Activated naive CD4-positive, alpha-beta T cell treated with anti-CD3 and anti-CD28 coated beads for 36 hours (primary cell): ENCODE data around the gene SLC2A3. TPM values are rescaled to one million over a fixed set of nuclear protein-coding genes. Genes with fewer than 3 reads are reported as not detected.
"Not testable (repeated sequence)": the region's sequence is repeated elsewhere in the genome, so short reads cannot be mapped to it uniquely, and the experiment has no call there.

Experiments
- CTCF ChIA-PET: fragments of 350-600 bp; sonication (Branson Sonifier 250); formaldehyde crosslinking; loops from one replicate; lab custom pipeline; 2021; ENCODE audit warnings: antibody characterized with exemption; lab: Charles Lee
- DNase-seq: peaks from one replicate; pipeline ENCODE4 v3.0.0-alpha.2; 2020
- H3K27ac Mint-ChIP-seq: one replicate; pipeline ENCODE4 v1.8.0; 2021; ENCODE audit warnings: mild to moderate bottlenecking, mixed read lengths
- H3K27me3 Mint-ChIP-seq: one replicate; pipeline ENCODE4 v1.8.0; 2021; ENCODE audit warnings: low read depth, mixed read lengths
- H3K36me3 Mint-ChIP-seq: one replicate; pipeline ENCODE4 v1.8.0; 2021; ENCODE audit warnings: low read depth, mixed read lengths
- H3K4me1 Mint-ChIP-seq: one replicate; pipeline ENCODE4 v1.8.0; 2021; ENCODE audit warnings: low read depth, mixed read lengths
- H3K4me3 Mint-ChIP-seq: one replicate; pipeline ENCODE4 v1.8.0; 2021; ENCODE audit warnings: mild to moderate bottlenecking, moderate library complexity, mixed read lengths
- H3K9me3 Mint-ChIP-seq: one replicate; pipeline ENCODE4 v1.8.0; 2021; ENCODE audit warnings: mixed read lengths
- intact Hi-C: fragments of 100-400 bp; cut with micrococcal nuclease; formaldehyde crosslinking; loops from one replicate; pipeline ENCODE4 v1.15.1; 2023
- total RNA-seq, 2 experiments: library from RNA; stranded (reverse); gene quantifications; one replicate each; pipeline ENCODE4 v1.2.3, GENCODE V29; 2021

SLC2A3 gene
- total RNA-seq, 2 experiments from 2014 or later = 392 to 394 TPM

- H3K9me3 Mint-ChIP-seq = no peaks in the 10 kb centered on the region
- no peaks in the 10 kb centered on the region for H3K36me3 Mint-ChIP-seq
- H3K27me3 Mint-ChIP-seq = no peaks in the 10 kb centered on the region
- no peak overlapping the region for H3K27ac Mint-ChIP-seq
- CTCF ChIA-PET = interaction anchor here (0.9 to 2.4 kb wide), 3 partner anchors 12 to 21 kb away, joined by 3 to 8 read pairs (median 3); no protein-coding TSS in a partner anchor
- no peak overlapping the region for H3K4me3 Mint-ChIP-seq
- intact Hi-C loops = no loop called here
- peaks cover 3% of the 10 kb centered on the region for H3K4me1 Mint-ChIP-seq
- DNase-seq = no peak
Observed at GRCh38 chr12:7948589-7949260, 12.7 kb upstream of the SLC2A3 start.

- CTCF ChIA-PET = interaction anchor here (0.6 to 2.4 kb wide), 3 partner anchors 14 to 1852 kb away, joined by 3 to 8 read pairs (median 4); no protein-coding TSS in a partner anchor
- Mint-ChIP-seq H3K27me3 (no peaks in the 10 kb centered on the region), H3K9me3 (no peaks in the 10 kb centered on the region), H3K27ac (no peak overlapping the region), H3K4me1 (peaks cover 3% of the 10 kb centered on the region), H3K36me3 (no peaks in the 10 kb centered on the region), H3K4me3 (no peak overlapping the region)
- DNase-seq = no peak
- intact Hi-C loops = no loop called here
Observed at GRCh38 chr12:7947011-7947410, 11.0 kb upstream of the SLC2A3 start.

GRCh38 chr12:7944760-7945159 lies 8.8 kb upstream of the SLC2A3 start:
- H3K4me1 Mint-ChIP-seq, H3K27ac Mint-ChIP-seq, H3K4me3 Mint-ChIP-seq, DNase-seq, H3K9me3 Mint-ChIP-seq, H3K36me3 Mint-ChIP-seq, H3K27me3 Mint-ChIP-seq, intact Hi-C loops: not testable (repeated sequence)
- CTCF ChIA-PET = interaction anchor here (0.9 kb wide), 1 partner anchor 11 kb away, joined by 4 read pairs; no protein-coding TSS in a partner anchor

GRCh38 chr12:7940906-7941305 lies 4.9 kb upstream of the SLC2A3 start:
- CTCF ChIA-PET = interaction anchor here (0.6 to 1.9 kb wide), 2 partner anchors 20 to 53 kb away, joined by 3 to 7 read pairs; no protein-coding TSS in a partner anchor
- Mint-ChIP-seq H3K36me3 (no peaks in the 10 kb centered on the region), H3K27me3 (no peaks in the 10 kb centered on the region), H3K4me3 (no peak overlapping the region), H3K9me3 (no peaks in the 10 kb centered on the region), H3K4me1 (peaks cover 9% of the 10 kb centered on the region), H3K27ac (peak overlapping the region; percentile 72)
- DNase-seq = no peak
- intact Hi-C loops = no loop called here

GRCh38 chr12:7937833-7938506 lies 2.0 kb upstream of the SLC2A3 start:
- peak; percentile 71 for DNase-seq
- CTCF ChIA-PET = interaction anchor here (0.6 to 1.5 kb wide), 4 partner anchors 13 to 56 kb away, joined by 3 to 17 read pairs (median 4); no protein-coding TSS in a partner anchor
- no peaks in the 10 kb centered on the region for H3K9me3 Mint-ChIP-seq
- no peaks in the 10 kb centered on the region for H3K27me3 Mint-ChIP-seq
- intact Hi-C loops = no loop called here
- H3K27ac Mint-ChIP-seq = peak overlapping the region; percentile 14
- H3K36me3 Mint-ChIP-seq = no peaks in the 10 kb centered on the region
- H3K4me1 Mint-ChIP-seq = peaks cover 9% of the 10 kb centered on the region
- H3K4me3 Mint-ChIP-seq = no peak overlapping the region

GRCh38 chr12:7934889-7935492 lies 996 bp downstream of the SLC2A3 start:
- peaks cover 27% of the 10 kb centered on the region for H3K4me1 Mint-ChIP-seq
- intact Hi-C loops = no loop called here

GRCh38 chr12:7934091-7934888 lies 1.7 kb downstream of the SLC2A3 start:
- H3K27me3 Mint-ChIP-seq = no peaks in the 10 kb centered on the region
- no peak for DNase-seq

More at GRCh38 chr12:7934889-7935492, 996 bp downstream of the SLC2A3 start:
- CTCF ChIA-PET = interaction anchor here (0.7 to 6.6 kb wide), 6 partner anchors 26 to 76 kb away, joined by 3 to 114 read pairs (median 9); no protein-coding TSS in a partner anchor
- Mint-ChIP-seq H3K27ac (no peak overlapping the region), H3K36me3 (peaks cover 18% of the 10 kb centered on the region), H3K4me3 (no peak overlapping the region), H3K9me3 (no peaks in the 10 kb centered on the region), H3K27me3 (no peaks in the 10 kb centered on the region)
- no peak for DNase-seq

GRCh38 chr12:7933255-7933726 lies 2.7 kb downstream of the SLC2A3 start:
- DNase-seq = peak; percentile 85
- Mint-ChIP-seq H3K36me3 (peaks cover 31% of the 10 kb centered on the region), H3K27ac (no peak overlapping the region), H3K4me3 (no peak overlapping the region), H3K4me1 (peaks cover 38% of the 10 kb centered on the region), H3K9me3 (no peaks in the 10 kb centered on the region), H3K27me3 (no peaks in the 10 kb centered on the region)
- intact Hi-C loops = loop anchor here (1.0 kb wide), 4 partner anchors 57 to 93 kb away; no protein-coding TSS in a partner anchor
- CTCF ChIA-PET = interaction anchor here (0.6 to 6.6 kb wide), 16 partner anchors 10 to 104 kb away, joined by 3 to 114 read pairs (median 7); no protein-coding TSS in a partner anchor

More at GRCh38 chr12:7934091-7934888, 1.7 kb downstream of the SLC2A3 start:
- Mint-ChIP-seq H3K9me3 (no peaks in the 10 kb centered on the region), H3K36me3 (peaks cover 23% of the 10 kb centered on the region), H3K4me1 (peaks cover 28% of the 10 kb centered on the region), H3K4me3 (no peak overlapping the region), H3K27ac (no peak overlapping the region)
- intact Hi-C loops = no loop called here
- CTCF ChIA-PET = interaction anchor here (0.6 to 6.6 kb wide), 14 partner anchors 13 to 75 kb away, joined by 3 to 114 read pairs (median 6); no protein-coding TSS in a partner anchor

GRCh38 chr12:7932599-7933240 lies 3.3 kb downstream of the SLC2A3 start:
- intact Hi-C loops = loop anchor here (1.0 kb wide), 4 partner anchors 58 to 94 kb away; no protein-coding TSS in a partner anchor
- not testable (repeated sequence) for H3K9me3 Mint-ChIP-seq, DNase-seq, H3K27me3 Mint-ChIP-seq, H3K27ac Mint-ChIP-seq, H3K4me3 Mint-ChIP-seq
- peaks cover 35% of the 10 kb centered on the region for H3K4me1 Mint-ChIP-seq
- CTCF ChIA-PET = interaction anchor here (0.9 to 6.6 kb wide), 14 partner anchors 10 to 105 kb away, joined by 3 to 114 read pairs (median 8); no protein-coding TSS in a partner anchor
- peaks cover 37% of the 10 kb centered on the region for H3K36me3 Mint-ChIP-seq

GRCh38 chr12:7929083-7929792 lies 6.7 kb downstream of the SLC2A3 start:
- H3K27ac Mint-ChIP-seq = no peak overlapping the region
- no peak for DNase-seq
- H3K4me3 Mint-ChIP-seq = no peak overlapping the region
- peaks cover 56% of the 10 kb centered on the region for H3K4me1 Mint-ChIP-seq
- H3K27me3 Mint-ChIP-seq = no peaks in the 10 kb centered on the region
- CTCF ChIA-PET = interaction anchor here (0.5 kb wide), 1 partner anchor 741 kb away, joined by 3 read pairs; no protein-coding TSS in a partner anchor
- intact Hi-C loops = no loop called here
- H3K36me3 Mint-ChIP-seq = peaks cover 64% of the 10 kb centered on the region
- no peaks in the 10 kb centered on the region for H3K9me3 Mint-ChIP-seq
